ENCODE data around the gene NFAM1. TPM values are rescaled to one million over a fixed set of nuclear protein-coding genes. Genes with fewer than 3 reads are reported as not detected.

NFAM1 gene
- total and polyA plus RNA-seq, 2 of the 13 experiments (the other 11 are each of a cell fraction or from before 2014, with no cell fraction given): 0.03 TPM; not detected in 1

GRCh38 chr22:42414565-42415303, 17.5 kb downstream of the NFAM1 start (continued):
- no peak for TF ChIP-seq RERE (CRISPR knock-in tag; IDR thresholded peaks at IDR 0.05; ENCODE audit: low read depth)
- TF ChIP-seq, protein P1, sequence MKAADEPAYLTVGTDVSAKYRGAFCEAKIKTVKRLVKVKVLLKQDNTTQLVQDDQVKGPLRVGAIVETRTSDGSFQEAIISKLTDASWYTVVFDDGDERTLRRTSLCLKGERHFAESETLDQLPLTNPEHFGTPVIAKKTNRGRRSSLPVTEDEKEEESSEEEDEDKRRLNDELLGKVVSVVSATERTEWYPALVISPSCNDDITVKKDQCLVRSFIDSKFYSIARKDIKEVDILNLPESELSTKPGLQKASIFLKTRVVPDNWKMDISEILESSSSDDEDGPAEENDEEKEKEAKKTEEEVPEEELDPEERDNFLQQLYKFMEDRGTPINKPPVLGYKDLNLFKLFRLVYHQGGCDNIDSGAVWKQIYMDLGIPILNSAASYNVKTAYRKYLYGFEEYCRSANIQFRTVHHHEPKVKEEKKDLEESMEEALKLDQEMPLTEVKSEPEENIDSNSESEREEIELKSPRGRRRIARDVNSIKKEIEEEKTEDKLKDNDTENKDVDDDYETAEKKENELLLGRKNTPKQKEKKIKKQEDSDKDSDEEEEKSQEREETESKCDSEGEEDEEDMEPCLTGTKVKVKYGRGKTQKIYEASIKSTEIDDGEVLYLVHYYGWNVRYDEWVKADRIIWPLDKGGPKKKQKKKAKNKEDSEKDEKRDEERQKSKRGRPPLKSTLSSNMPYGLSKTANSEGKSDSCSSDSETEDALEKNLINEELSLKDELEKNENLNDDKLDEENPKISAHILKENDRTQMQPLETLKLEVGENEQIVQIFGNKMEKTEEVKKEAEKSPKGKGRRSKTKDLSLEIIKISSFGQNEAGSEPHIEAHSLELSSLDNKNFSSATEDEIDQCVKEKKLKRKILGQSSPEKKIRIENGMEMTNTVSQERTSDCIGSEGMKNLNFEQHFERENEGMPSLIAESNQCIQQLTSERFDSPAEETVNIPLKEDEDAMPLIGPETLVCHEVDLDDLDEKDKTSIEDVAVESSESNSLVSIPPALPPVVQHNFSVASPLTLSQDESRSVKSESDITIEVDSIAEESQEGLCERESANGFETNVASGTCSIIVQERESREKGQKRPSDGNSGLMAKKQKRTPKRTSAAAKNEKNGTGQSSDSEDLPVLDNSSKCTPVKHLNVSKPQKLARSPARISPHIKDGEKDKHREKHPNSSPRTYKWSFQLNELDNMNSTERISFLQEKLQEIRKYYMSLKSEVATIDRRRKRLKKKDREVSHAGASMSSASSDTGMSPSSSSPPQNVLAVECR (CRISPR knock-in tag; IDR thresholded peaks at IDR 0.05; ENCODE audit: borderline replicate concordance): no peak
- no peak for TF ChIP-seq PHF5A (CRISPR knock-in tag; IDR thresholded peaks at IDR 0.05; ENCODE audit: low read depth, unreplicated experiment)
- no peak for TF ChIP-seq GABPA (IDR thresholded peaks at IDR 0.05; ENCODE audit: low read depth, low read length)
- no peak for TF ChIP-seq GABPA (CRISPR knock-in tag; IDR thresholded peaks at IDR 0.05; ENCODE audit: low read depth)
- TF ChIP-seq IRF9 (CRISPR knock-in tag; IDR thresholded peaks at IDR 0.05; ENCODE audit: borderline replicate concordance): no peak
- TF ChIP-seq SALL1 (CRISPR knock-in tag; IDR thresholded peaks at IDR 0.05): peak; percentile 51
- TF ChIP-seq FOXK1 (CRISPR knock-in tag; IDR thresholded peaks at IDR 0.05; ENCODE audit: borderline replicate concordance, low read depth): no peak
- TF ChIP-seq ZNF652 (CRISPR knock-in tag; IDR thresholded peaks at IDR 0.05; ENCODE audit: borderline replicate concordance, low read depth): no peak
- TF ChIP-seq, protein P2, sequence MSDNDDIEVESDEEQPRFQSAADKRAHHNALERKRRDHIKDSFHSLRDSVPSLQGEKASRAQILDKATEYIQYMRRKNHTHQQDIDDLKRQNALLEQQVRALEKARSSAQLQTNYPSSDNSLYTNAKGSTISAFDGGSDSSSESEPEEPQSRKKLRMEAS (IDR thresholded peaks at IDR 0.05): 0 out of 2 replicates have a peak, but pooled peaks have one; percentile 25
- no peak for TF ChIP-seq ZNF678 (CRISPR knock-in tag; IDR thresholded peaks at IDR 0.05)
- TF ChIP-seq NBN (conservative IDR thresholded peaks at IDR 0.05): no peak
